Sciatic nerve (tissue), 2 donors: ENCODE data around the gene PROKR1. TPM values are rescaled to one million over a fixed set of nuclear protein-coding genes. Genes with fewer than 3 reads are reported as not detected.
"Not testable (repeated sequence)": the region's sequence is repeated elsewhere in the genome, so short reads cannot be mapped to it uniquely, and the experiment has no call there.

Experiments
- ATAC-seq: fragments of 200-7000 bp; cut with Tn5 transposase; one replicate; pipeline ENCODE4 v1.9.1; 2020; ENCODE audit warnings: mild to moderate bottlenecking, moderate library complexity
- DNase-seq: peaks from one replicate; pipeline ENCODE4 v3.0.0-alpha.2; 2020; ENCODE audit warnings: low spot score
- intact Hi-C: fragments of 100-400 bp; cut with DNase I; formaldehyde crosslinking; loops from one replicate; pipeline ENCODE4 v1.14.2; 2022
- total RNA-seq: library from RNA; stranded (reverse); fragmentation: NEBNext Ultra II Directional; extraction: Animal tissue kit (Norgen Biotek cat#: 25700); gene quantifications from one replicate; pipeline ENCODE4 v1.2.1, GENCODE V29; 2021
- donor health status: DM: no; HTN: no; CAD: no.
- donor health status: DM: no; HTN: no; CAD: no.

The PROKR1 gene
- total RNA-seq, 1 donor from 2014 or later = 0.18 TPM

DNA sequence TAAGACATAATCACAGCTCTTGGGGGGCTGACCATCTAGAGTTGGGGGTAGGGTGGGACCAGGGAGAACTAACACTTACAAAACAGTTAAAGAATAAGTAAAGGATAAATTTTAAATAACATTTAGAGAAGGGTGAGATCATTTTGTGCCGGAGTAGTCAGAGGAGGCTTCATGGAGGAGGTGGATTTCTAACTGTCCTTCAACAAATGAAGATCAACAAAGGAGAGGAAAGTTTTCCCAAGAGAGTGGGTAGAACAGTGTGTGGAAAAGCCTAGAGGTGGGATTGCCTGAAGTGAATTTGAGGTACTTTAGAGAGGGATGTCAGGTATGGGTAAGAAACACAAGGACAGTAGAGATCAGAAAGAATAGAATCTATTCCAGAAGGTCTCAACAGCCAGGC, 7.3 kb downstream of the PROKR1 start:
- no peak for ATAC-seq

GRCh38 chr2:68653034-68653433, 9.7 kb downstream of the PROKR1 start:
- intact Hi-C loops = no loop called here
- ATAC-seq (no peak), DNase-seq (no peak)

More for the DNA sequence above, 7.3 kb downstream of the PROKR1 start:
- no peak for DNase-seq
- intact Hi-C loops = no loop called here

GRCh38 chr2:68653538-68653982, 10.2 kb downstream of the PROKR1 start:
- intact Hi-C loops = no loop called here
- ATAC-seq (no peak), DNase-seq (peak; percentile 61)

DNA sequence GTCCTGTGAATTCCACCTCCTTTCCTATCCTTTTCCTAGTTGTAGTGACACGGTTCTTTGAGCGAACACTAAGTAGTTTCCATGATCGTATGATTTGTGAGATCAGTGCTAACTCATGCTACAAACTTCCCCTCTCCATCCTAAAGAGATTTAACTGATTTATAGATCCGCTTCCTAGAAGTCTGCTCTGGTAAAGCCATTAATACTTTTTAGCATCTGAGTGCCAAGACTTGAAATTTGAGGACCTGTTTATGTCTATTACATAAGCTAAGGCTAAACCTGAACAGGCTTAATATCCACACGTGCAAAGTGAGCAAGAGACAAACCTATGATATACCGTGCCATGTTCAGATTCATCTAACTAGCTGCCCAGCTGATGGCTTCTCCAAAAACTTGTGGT, 14.9 kb downstream of the PROKR1 start:
- ATAC-seq (no peak), DNase-seq (no peak)
- intact Hi-C loops = no loop called here

DNA sequence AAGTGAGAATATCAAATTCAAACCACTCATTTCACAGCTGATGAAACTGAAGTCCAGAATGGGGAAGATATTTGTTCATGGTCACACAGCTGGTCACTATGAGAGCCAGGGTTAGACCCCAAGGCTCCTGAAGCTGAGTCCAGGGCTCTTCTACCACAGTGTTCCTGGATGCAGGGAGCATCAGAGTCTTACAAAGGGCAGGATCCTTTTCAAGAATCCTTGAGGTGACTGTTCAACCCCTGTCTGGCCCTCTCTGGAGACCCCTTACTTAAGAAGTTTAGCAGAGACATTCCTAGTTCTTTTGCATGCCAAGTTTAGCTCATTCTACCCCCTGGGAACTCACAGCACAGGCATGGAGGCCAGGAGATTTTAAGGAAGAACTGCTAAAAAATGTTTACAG, 15.7 kb downstream of the PROKR1 start:
- ATAC-seq (no peak), DNase-seq (no peak)
- intact Hi-C loops = no loop called here

DNA sequence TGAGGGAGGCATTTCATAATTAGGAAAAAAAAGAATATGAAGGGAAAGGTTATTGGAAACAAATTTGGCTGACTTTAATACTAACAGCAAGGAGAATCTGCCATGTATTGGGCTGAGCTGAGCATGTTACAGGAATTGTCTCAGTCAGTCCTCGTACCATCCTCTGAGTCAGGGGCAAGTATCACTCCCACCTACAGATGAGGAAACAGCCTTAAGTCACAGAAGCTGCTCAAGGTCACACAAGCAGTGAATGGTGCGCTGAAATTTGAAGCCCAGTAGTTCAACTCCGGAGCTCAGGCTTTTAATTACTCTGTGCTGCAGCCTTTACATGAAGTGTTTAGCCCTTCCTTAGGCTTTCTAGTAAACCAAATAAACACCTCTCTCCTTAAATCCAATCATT, 17.3 kb downstream of the PROKR1 start:
- no peak for ATAC-seq
- intact Hi-C loops = no loop called here
- DNase-seq = no peak

- DNase-seq (no peak), ATAC-seq (no peak)
- intact Hi-C loops = no loop called here
Observed at GRCh38 chr2:68662466-68662865, 19.1 kb downstream of the PROKR1 start.

DNA sequence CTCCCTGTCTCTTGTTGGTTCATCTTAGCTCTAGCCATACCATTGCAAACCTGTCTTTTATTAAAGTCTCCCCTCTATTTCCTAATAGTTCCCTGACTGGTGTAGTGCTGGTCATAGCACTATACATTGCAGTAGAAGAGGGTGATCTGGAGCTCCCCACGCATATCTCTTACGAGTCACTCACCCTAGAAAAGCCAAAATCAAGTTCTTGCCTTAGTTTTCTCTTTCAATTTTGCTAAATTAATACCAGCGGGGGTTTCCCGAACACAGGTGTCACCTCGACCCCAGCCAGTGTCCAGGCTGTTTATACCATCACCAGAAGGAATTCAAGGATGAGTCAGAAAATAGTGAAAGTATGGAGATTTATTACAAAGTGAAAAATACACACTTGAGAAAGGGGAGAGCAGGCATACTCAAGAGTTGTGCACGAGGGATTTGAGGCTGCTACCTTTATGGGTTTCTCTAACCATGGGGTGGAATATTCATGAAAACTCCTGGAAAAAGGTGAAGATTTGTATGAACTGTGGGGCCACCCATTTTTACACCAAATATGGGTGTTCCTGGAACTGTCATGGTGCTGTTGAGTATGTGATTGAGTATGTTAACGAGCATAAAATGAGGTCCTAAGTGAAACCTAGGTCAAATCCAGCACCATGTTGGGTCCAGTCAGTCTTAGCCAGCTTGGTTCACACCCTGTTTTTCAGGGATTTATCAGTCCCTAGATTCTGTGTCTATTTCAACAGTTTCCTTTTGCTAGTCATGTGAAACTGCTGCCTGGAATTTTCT, 20.2 kb downstream of the PROKR1 start:
- no peak for ATAC-seq
- DNase-seq = no peak
- intact Hi-C loops = no loop called here

GRCh38 chr2:68667371-68667770, 24.0 kb downstream of the PROKR1 start:
- DNase-seq = no peak
- ATAC-seq = no peak
- intact Hi-C loops = no loop called here

DNA sequence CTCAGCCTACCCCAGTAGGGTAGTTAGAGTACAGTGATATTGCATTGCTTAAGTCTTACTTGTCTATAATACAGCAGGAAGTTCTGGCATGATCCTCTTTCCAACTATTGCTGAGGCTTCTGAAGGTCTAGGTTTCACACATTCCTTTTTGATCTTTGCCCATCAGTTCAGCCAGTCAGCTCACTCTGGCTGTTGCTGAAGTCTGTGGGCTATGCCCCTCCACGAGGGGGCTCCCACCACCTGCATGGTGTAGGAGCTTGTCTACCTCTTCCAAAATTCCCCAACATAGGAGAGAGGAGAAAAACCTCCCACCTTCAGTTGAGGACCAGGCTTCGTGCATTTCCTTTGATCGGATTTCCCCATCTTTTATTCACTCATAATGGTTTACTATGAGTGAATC, 26.3 kb downstream of the PROKR1 start:
- ATAC-seq (no peak), DNase-seq (no peak)
- intact Hi-C loops = no loop called here

DNA sequence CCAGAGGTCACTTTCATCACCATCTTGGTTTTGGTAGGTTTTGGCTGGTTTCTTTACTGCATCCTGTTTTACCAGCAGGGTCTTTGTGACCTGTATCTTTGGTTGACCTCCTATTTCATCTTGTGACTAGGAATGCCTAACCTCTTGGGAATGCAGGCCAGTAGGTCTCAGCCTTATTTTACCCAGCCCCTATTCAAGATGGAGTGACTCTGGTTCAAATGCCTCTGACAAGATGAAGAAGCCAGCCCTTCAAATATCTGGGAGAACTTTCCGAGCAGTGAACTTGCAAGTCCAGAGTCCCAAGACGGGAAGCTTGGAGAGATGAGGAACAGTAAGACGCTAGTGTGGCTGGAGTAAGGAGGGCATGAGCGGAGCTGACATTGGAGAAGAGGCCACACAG, 28.6 kb downstream of the PROKR1 start:
- no peak for ATAC-seq
- intact Hi-C loops = no loop called here
- DNase-seq = no peak

DNA sequence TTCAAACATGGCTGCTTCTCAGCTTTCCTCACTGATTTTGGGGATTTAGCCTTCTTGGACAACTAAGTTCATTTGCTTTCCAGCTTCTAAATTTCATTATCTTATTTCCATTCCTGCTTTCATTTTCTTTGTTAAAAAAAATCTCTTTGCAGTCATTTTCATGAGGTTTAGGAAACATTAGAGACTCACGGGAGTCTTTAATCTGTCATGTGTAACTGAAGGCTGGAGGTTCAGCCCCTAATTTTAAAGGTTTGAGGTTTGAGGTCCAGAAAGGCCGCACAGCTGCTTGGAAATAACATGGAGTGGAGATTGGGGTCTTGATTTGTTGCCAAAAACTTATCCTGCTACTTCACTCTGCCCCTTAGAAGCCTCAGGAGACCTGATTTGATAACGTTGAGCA, 30.3 kb downstream of the PROKR1 start:
- DNase-seq (no peak), ATAC-seq (no peak)
- intact Hi-C loops = no loop called here

- no peak for ATAC-seq
- intact Hi-C loops = no loop called here
Observed at GRCh38 chr2:68675470-68675869, 32.1 kb downstream of the PROKR1 start.

GRCh38 chr2:68677837-68678236, 34.5 kb downstream of the PROKR1 start:
- ATAC-seq, intact Hi-C loops, DNase-seq: not testable (repeated sequence)

More at GRCh38 chr2:68675470-68675869, 32.1 kb downstream of the PROKR1 start:
- no peak for DNase-seq

DNA sequence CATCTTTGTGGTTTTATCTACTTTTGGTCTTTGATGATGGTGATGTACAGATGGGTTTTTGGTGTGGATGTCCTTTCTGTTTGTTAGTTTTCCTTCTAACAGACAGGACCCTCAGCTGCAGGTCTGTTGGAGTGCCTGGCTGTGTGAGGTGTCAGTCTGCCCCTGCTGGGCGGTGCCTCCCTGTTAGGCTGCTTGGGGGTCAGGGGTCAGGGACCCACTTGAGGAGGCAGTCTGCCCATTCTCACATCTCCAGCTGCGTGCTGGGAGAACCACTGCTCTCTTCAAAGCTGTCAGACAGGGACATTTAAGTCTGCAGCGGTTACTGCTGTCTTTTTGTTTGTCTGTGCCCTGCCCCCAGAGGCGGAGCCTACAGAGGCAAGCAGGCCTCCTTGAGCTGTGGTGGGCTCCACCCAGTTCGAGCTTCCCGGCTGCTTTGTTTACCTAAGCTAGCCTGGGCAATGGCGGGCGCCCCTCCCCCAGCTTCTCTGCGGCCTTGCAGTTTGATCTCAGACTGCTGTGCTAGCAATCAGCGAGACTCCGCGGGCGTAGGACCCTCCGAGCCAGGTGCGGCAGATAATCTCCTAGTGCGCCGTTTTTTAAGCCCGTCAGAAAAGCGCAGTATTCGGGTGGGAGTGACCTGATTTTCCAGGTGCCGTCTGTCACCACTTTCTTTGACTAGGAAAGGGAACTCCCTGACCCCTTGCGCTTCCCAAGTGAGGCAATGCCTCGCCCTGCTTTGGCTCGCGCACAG, 36.0 kb downstream of the PROKR1 start:
- ATAC-seq, DNase-seq, intact Hi-C loops: not testable (repeated sequence)

DNA sequence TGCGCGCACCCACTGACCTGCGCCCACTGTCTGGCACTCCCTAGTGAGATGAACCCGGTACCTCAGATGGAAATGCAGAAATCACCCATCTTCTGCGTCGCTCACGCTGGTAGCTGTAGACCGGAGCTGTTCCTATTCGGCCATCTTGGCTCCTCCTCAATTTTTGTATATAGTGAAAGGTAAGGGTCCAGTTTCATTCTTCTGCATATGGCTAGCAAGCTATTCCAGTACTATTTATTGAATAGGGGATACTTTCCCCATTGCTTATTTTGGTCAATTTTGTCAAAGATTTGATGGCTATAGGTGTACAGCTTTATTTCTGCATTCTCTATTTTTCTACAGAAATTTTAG, 36.5 kb downstream of the PROKR1 start:
- intact Hi-C loops, ATAC-seq, DNase-seq: not testable (repeated sequence)

GRCh38 chr2:68684197-68684596, 40.8 kb downstream of the PROKR1 start:
- DNase-seq (no peak), ATAC-seq (no peak)
- intact Hi-C loops = no loop called here

- intact Hi-C loops = no loop called here
- no peak for DNase-seq
- ATAC-seq = no peak
Observed at GRCh38 chr2:68686178-68686577, 42.8 kb downstream of the PROKR1 start.

- intact Hi-C loops = no loop called here
- no peak for ATAC-seq
- no peak for DNase-seq
Observed at GRCh38 chr2:68687018-68687417, 43.6 kb downstream of the PROKR1 start.
